SK-N-SH treated with all-trans-retinoic acid at 6 μM for 48 hours (cell line): Measurements from ENCODE around the gene SEMA4B.

ENCODE experiments used
- ATAC-seq: fragments of 200-7000 bp; cut with Tn5 transposase; 3 replicates; pipeline ENCODE4 v1.9.1; 2020; ENCODE audit warnings: mild to moderate bottlenecking, moderate library complexity
- ARNTL ChIP-seq: fragments of 450-650 bp; formaldehyde crosslinking; IDR thresholded peaks from 2 replicates; pipeline ENCODE4 v1.5.0; 2020; ENCODE audit warnings: low read depth, mild to moderate bottlenecking, moderate library complexity, borderline replicate concordance
- BACH2 ChIP-seq: fragments of 250-450 bp; sonication (Bioruptor Pico); IDR thresholded peaks from 2 replicates; pipeline ENCODE4 v1.9.0; 2021; ENCODE audit warnings: mild to moderate bottlenecking, borderline replicate concordance
- CSDC2 ChIP-seq: fragments of 250-450 bp; sonication (Bioruptor Pico); IDR thresholded peaks from 2 replicates; pipeline ENCODE4 v1.5.0; 2020; ENCODE audit warnings: mild to moderate bottlenecking, moderate library complexity
- CSRNP3 ChIP-seq: fragments of 250-450 bp; sonication (Bioruptor Pico); IDR thresholded peaks from 2 replicates; pipeline ENCODE4 v1.5.1; 2021; ENCODE audit warnings: mild to moderate bottlenecking, moderate library complexity
- GLIS3 ChIP-seq: fragments of 250-450 bp; sonication (Bioruptor Pico); IDR thresholded peaks from 2 replicates; pipeline ENCODE4 v1.5.0; 2020; ENCODE audit warnings: mild to moderate bottlenecking, moderate library complexity
- ISL1 ChIP-seq: fragments of 250-450 bp; sonication (Bioruptor Pico); IDR thresholded peaks from 2 replicates; pipeline ENCODE4 v2.1.2; 2022; ENCODE audit warnings: mild to moderate bottlenecking, moderate library complexity
- OSR1 ChIP-seq: fragments of 250-450 bp; sonication (Bioruptor Pico); IDR thresholded peaks from 2 replicates; pipeline ENCODE4 v1.8.0; 2022; ENCODE audit warnings: moderate library complexity, mild to moderate bottlenecking, inconsistent platforms
- PATZ1 ChIP-seq: fragments of 250-450 bp; sonication (Bioruptor Pico); IDR thresholded peaks from 2 replicates; pipeline ENCODE4 v1.8.0; 2020; ENCODE audit warnings: mild to moderate bottlenecking, moderate library complexity, borderline replicate concordance
- PPARA ChIP-seq: fragments of 250-450 bp; sonication (Bioruptor Pico); IDR thresholded peaks from 2 replicates; pipeline ENCODE4 v1.5.0; 2020; ENCODE audit warnings: mild to moderate bottlenecking, borderline replicate concordance
- RARB ChIP-seq: fragments of 250-450 bp; sonication (Bioruptor Pico); IDR thresholded peaks from 2 replicates; pipeline ENCODE4 v1.8.0; 2021; ENCODE audit warnings: mild to moderate bottlenecking, moderate library complexity
- SNAI2 ChIP-seq: fragments of 250-450 bp; sonication (Bioruptor Pico); IDR thresholded peaks from 2 replicates; pipeline ENCODE4 v1.5.0; 2020; ENCODE audit warnings: mild to moderate bottlenecking, moderate library complexity
- TCF4 ChIP-seq: fragments of 250-450 bp; sonication (Bioruptor Pico); IDR thresholded peaks from 2 replicates; pipeline ENCODE4 v1.8.0; 2021; ENCODE audit warnings: mild to moderate bottlenecking, moderate library complexity, borderline replicate concordance
- TOX ChIP-seq: fragments of 250-450 bp; sonication (Bioruptor Pico); IDR thresholded peaks from 2 replicates; pipeline ENCODE4 v1.8.0; 2021; ENCODE audit warnings: mild to moderate bottlenecking, moderate library complexity, borderline replicate concordance
- TSHZ2 ChIP-seq: fragments of 250-450 bp; sonication (Bioruptor Pico); IDR thresholded peaks from 2 replicates; pipeline ENCODE4 v1.5.0; 2020; ENCODE audit warnings: mild to moderate bottlenecking, moderate library complexity
- ZFP3 ChIP-seq: fragments of 250-450 bp; sonication (Bioruptor Pico); IDR thresholded peaks from 2 replicates; pipeline ENCODE4 v1.5.0; 2020; ENCODE audit warnings: mild to moderate bottlenecking, moderate library complexity
- ZFP30 ChIP-seq: fragments of 450-650 bp; formaldehyde crosslinking; IDR thresholded peaks from 2 replicates; pipeline ENCODE4 v1.5.0; 2022; ENCODE audit warnings: mild to moderate bottlenecking, moderate library complexity
- ZNF565 ChIP-seq: fragments of 450-650 bp; formaldehyde crosslinking; conservative IDR thresholded peaks from 2 replicates; pipeline ENCODE4 v1.5.0; 2020; ENCODE audit warnings: low read depth, mild to moderate bottlenecking, moderate library complexity
- ZNF70 ChIP-seq: fragments of 450-650 bp; formaldehyde crosslinking; IDR thresholded peaks from 2 replicates; pipeline ENCODE4 v1.5.0; 2020; ENCODE audit warnings: mild to moderate bottlenecking, moderate library complexity
- ZNF8 ChIP-seq: fragments of 450-650 bp; formaldehyde crosslinking; IDR thresholded peaks from 2 replicates; pipeline ENCODE4 v1.5.0; 2020; ENCODE audit warnings: mild to moderate bottlenecking, moderate library complexity

SEMA4B gene

GRCh38 chr15:90205050-90205848 lies 4.1 kb downstream of the SEMA4B start:
- no peak for ATAC-seq
- TF ChIP-seq TSHZ2 (no peak), ISL1 (CRISPR knock-in tag) (no peak), ZNF565 (CRISPR knock-in tag) (no peak), PATZ1 (CRISPR knock-in tag) (no peak), PPARA (CRISPR knock-in tag) (no peak), SNAI2 (CRISPR knock-in tag) (no peak)

GRCh38 chr15:90205886-90206285 lies 4.8 kb downstream of the SEMA4B start:
- TF ChIP-seq ZNF70 (CRISPR knock-in tag) = no peak
- no peak for TF ChIP-seq TOX
- TF ChIP-seq ZNF8 = no peak
- no peak for TF ChIP-seq CSDC2 (CRISPR knock-in tag)
- no peak for TF ChIP-seq OSR1
- no peak for TF ChIP-seq CSRNP3 (CRISPR knock-in tag)
- TF ChIP-seq GLIS3 (CRISPR knock-in tag) = no peak
- no peak for TF ChIP-seq SNAI2 (CRISPR knock-in tag)
- TF ChIP-seq ZFP3 (CRISPR knock-in tag) = no peak
- no peak for TF ChIP-seq TCF4 (CRISPR knock-in tag)
- no peak for TF ChIP-seq TSHZ2
- no peak for TF ChIP-seq RARB (CRISPR knock-in tag)
- no peak for TF ChIP-seq PATZ1 (CRISPR knock-in tag)
- no peak for TF ChIP-seq ARNTL (CRISPR knock-in tag)
- TF ChIP-seq ZFP30 = no peak
- no peak for TF ChIP-seq ISL1 (CRISPR knock-in tag)
- no peak for ATAC-seq

- no peak for ATAC-seq
- TF ChIP-seq PATZ1 (CRISPR knock-in tag) = no peak
- TF ChIP-seq ZNF70 (CRISPR knock-in tag) = no peak
- no peak for TF ChIP-seq CSRNP3 (CRISPR knock-in tag)
- TF ChIP-seq ARNTL (CRISPR knock-in tag) = no peak
- TF ChIP-seq BACH2 (CRISPR knock-in tag) = no peak
- TF ChIP-seq RARB (CRISPR knock-in tag) = no peak
- TF ChIP-seq SNAI2 (CRISPR knock-in tag) = no peak
- TF ChIP-seq CSDC2 (CRISPR knock-in tag) = no peak
Observed at GRCh38 chr15:90207252-90207651, 6.1 kb downstream of the SEMA4B start.
